Sigmoid colon (tissue), 4 donors: ENCODE measurements around the gene ABLIM2.

Experiments used
- CTCF ChIP-seq, 4 experiments: fragments of 450-650 bp in 3 of 4; fragments of 200-600 bp in 1 of 4; IDR thresholded peaks; one replicate each; pipeline ENCODE4 v1.5.1; 2016 to 2019; ENCODE audit warnings: antibody characterized with exemption in 4 of 4, mild to moderate bottlenecking in 3 of 4, moderate library complexity in 2 of 4
- EP300 ChIP-seq, 4 donors: sonication (generic); formaldehyde crosslinking; IDR thresholded peaks; one replicate each; pipeline ENCODE4 v1.6.1; 2017; ENCODE audit warnings: antibody characterized with exemption in 4 of 4
- POLR2A ChIP-seq, 2 donors: fragments of 450-650 bp; IDR thresholded peaks; one replicate each; pipeline ENCODE4 v1.6.1; 2016; ENCODE audit warnings: antibody characterized with exemption in 2 of 2, mild to moderate bottlenecking in 2 of 2, moderate library complexity in 2 of 2

DNA sequence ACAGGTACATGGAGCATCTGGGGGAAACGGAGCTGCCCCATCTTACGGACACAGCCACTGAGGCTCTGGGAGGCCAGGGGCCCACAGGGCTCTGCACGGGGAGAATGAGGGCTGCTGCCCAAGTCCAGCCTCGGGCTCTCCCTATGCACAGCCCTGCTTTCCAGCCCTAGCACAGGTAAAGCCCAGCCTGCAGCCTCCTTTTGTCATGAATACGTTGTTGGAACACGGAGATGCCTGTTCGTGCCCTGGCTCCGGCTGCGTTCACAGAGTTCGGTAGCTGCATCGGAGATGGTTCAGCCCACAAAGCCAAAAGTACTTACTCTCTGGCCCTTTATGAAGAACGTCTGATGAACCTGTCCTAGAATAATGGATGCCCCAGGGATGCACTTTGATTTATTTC, 150.2 kb downstream of the ABLIM2 start:
- TF ChIP-seq CTCF (IDR thresholded peaks at IDR 0.05): no peak
- TF ChIP-seq POLR2A (IDR thresholded peaks at IDR 0.05): no peak
- no peak for TF ChIP-seq EP300 (IDR thresholded peaks at IDR 0.05)
